CD4-positive, alpha-beta T cell treated with Interferon gamma for 1 hour (primary cell): Measurements from ENCODE around the gene TEX30.
A peak's percentile ranks its signal among the peaks of the same experiment; 100 is the strongest.
"Not testable (repeated sequence)": the region's sequence is repeated elsewhere in the genome, so short reads cannot be mapped to it uniquely, and the experiment has no call there.

ENCODE experiments used
- DNase-seq: peaks from one replicate; pipeline ENCODE4 v3.0.0-alpha.2; 2020

The TEX30 gene

GRCh38 chr13:102773441-102774213 is at the start of gene TEX30:
Gene TEX30 (minus strand): TSS chr13:102773786. CDS start chr13:102770026, 3,760 bp downstream.
- peak; percentile 89 for DNase-seq

DNA sequence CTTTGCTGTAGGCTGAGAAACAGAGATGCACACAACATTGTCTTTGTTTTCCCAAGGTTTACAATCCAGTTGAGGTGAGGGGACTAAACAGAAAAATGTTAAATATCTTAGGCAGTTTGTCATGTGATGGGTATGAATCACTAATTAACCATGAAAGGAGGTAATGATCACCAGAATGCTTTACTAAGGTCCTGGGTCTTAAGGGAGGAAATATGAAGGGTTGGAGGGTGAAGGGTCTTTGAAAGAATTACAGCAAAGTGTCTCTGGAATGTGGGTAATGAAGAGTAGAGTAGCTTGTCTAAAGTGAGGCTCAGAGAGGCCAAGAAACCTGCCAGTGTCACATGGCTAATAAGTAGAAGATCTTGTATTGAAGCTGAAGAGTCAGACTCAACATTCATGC is 44.3 kb upstream of the TEX30 start:
- no peak for DNase-seq

GRCh38 chr13:102817241-102817640 is 43.7 kb upstream of the TEX30 start:
- no peak for DNase-seq

- DNase-seq: no peak
These were observed 43.1 kb upstream of the TEX30 start for GRCh38 chr13:102816708-102817107.

DNA sequence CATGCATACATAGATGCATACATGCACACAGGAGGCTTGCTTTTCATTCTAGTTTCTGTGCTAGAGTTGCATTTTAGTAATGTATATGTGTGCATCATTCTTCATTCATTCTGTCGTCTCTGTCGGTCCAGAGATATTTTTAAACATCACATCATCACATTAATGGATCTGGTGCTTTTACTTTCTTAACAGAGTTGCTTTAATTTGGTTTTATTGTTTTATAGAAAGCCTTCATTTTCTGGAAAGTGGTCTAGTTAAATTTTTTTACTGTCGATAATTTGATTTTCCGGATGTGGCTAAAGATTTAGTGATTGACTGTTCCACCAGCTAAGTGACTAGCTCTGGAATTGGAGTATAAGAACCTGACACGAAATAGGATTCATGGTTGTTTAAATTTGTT is 42.2 kb upstream of the TEX30 start:
- DNase-seq: no peak

- no peak for DNase-seq
These were observed 41.2 kb upstream of the TEX30 start for GRCh38 chr13:102814793-102815192.

- DNase-seq: no peak
These were observed 40.5 kb upstream of the TEX30 start for GRCh38 chr13:102814025-102814607.

- DNase-seq: no peak
These were observed 39.2 kb upstream of the TEX30 start for GRCh38 chr13:102812611-102813287.

GRCh38 chr13:102807699-102808098 is 34.1 kb upstream of the TEX30 start:
- DNase-seq: no peak

- DNase-seq: no peak
These were observed 32.1 kb upstream of the TEX30 start for GRCh38 chr13:102805680-102806079.

DNA sequence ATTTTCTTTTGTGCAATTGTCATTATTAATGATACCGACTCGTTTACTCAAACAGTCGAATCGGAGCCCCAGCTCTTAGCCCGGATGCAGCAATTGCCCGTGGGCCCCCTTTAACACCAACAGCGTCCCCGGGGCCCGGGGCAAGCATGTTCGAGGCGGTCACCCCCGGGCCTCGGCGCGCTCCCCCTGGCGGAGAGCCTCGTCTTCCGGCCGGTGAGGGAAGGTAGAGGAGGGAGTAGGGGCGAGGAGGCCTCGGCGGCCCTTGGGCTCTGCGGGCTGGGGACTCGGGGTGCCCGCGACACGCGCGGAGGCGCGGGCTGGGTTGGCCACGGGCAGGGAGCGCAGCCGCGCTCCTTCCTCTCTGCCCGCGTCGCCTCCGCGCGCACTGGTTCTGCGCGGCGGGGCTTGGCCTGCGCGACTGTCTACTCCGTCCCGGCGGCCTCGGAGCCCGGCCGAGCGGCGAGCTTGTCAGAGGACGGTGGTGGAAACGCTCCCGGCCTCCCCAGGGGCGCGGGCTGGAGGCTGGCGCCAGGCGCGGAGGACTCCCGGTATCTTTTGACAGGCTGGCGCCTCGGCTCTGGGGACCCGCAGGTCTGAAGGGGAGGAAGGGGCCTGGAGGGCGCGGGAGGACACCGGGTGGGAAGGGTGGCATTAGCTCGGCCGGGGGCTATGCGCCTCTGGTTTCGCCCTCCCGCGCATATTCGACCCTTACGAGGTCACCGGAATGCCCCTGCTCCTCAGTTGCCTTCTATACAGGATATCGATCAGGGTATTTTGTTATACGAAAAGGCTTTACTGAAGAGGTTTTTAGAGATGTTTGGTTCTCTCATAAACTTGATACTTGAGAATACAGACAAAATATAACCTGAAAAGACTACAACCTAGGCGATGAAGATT is 26.8 kb upstream of the TEX30 start:
- DNase-seq: peak; percentile 81

DNA sequence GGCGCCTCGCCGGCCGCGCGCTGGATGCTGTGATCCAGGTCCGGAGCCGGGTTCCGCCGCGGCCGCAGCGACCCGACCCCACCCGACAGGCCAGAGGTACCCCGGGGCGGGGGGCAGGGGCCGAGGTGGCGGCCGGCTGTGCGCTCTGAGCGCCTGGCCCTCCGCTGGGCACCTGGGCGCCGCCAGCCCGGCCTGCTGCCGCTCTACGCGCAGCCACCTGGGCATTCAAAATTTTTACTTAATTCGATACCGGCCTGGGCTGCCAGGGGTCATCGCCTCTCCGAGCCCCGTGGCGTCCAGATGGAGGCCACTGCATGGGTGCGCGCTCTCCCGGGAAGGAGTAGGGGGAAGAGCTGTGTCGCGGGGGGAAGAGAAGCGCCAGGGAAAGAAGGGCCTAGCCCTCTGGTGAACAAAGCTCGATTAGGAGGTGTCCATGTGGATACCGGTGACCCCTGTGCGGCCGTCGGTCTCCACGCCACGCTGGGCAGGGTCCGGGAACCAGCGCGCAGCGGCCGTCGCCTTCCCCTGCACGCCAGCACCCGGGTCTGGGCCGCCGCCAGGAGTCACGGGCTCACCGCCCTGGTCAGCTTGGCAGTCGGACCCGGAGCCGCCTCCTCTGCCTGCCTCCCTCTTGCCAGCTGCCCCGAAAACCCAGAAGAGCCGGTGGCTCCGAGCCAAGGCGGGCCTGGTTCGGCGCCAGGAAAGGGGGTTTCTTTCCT is 26.0 kb upstream of the TEX30 start:
- DNase-seq: no peak

DNA sequence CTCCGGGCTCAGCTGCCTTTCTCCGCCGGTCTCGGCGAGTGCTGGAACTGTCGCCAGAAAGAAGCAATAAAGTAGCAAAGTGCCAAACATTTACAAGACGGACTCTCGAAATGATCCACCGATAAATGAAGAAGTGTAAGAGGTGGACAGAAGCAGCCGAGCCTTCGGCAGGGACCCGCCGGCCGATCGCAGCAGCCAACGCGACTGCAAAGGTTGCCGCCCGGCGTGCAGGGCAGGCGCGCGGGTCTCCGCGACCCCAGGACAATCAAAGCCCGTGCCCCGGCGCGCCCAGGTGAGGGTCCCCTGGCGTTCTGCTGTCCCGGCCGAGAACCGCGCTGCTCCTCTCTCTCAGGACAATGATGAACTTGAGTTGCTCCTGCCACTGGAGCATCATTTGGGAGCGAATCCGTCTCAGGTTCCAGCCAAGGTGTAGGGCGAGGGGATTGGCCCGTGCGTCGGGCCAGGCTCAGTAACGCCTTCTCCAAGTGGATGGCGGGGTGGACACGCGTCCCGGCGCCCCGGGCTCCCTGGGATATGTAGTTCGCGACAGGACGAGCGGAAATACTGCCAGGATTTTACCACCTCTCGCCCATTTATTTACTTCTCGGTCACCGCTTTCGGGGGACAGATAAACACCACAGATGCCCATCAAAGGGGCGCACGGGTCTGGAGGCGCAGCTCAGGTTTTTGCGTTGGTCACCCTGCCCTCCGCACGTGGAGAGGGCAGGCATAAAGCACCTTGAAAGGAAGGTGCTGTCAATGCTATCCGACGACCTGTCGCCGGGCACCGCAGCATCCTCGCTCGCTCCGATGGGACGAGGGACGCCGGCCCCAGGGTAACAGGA is 25.2 kb upstream of the TEX30 start, which contains the start of the genes BIVM and POGLUT2:
BIVM (plus strand) TSS at position 539 of the 845 bp plus-strand sequence. CDS start 8,149 bp downstream, outside the sequence.
POGLUT2 (minus strand) TSS at position 396 of the 845 bp plus-strand sequence; CDS start at position 90, 306 bp downstream.
- peak; percentile 70 for DNase-seq

GRCh38 chr13:102793611-102794355 is 20.2 kb upstream of the TEX30 start:
- no peak for DNase-seq

GRCh38 chr13:102792396-102792795 is 18.8 kb upstream of the TEX30 start:
- no peak for DNase-seq

DNA sequence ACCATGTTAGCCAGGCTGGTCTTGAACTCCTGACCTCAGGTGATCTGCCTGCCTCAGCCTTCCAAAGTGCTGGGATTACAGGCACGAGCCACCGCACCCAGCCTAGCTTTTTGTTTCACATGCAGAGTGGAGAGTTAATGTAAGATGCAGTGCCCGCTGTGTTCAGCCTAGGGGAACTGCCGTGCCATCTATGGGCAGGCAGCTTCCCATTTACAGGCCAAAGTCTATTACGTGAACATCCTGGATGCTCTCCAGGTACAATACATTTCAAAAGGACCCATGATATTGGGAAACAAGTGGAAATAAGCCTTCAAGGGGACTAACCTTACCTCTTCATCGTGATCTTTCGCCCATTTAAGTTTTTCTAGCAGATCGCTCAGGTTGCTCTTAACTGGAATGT is 15.1 kb upstream of the TEX30 start:
- DNase-seq: no peak

- no peak for DNase-seq
These were observed 10.9 kb upstream of the TEX30 start for GRCh38 chr13:102784483-102784882.

DNA sequence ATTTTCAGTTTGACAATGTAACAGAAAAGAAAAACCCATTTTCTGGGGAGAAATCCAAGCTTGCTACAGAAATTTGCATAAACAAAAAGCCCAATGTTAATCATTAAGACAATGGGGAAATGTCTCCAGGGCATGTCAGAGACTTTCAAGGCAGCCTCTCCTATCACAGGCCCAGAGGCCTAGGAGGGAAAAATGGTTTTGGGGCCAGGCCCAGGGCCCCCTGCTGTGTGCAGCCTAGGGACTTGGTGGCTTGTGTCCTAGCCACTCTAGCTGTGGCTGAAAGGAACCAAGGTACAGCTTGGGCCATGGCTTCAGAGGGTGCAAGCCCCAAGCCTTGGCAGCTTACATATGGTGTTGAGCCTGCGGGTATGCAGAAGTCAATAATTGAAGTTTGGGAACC is 8.0 kb upstream of the TEX30 start:
- no peak for DNase-seq

DNA sequence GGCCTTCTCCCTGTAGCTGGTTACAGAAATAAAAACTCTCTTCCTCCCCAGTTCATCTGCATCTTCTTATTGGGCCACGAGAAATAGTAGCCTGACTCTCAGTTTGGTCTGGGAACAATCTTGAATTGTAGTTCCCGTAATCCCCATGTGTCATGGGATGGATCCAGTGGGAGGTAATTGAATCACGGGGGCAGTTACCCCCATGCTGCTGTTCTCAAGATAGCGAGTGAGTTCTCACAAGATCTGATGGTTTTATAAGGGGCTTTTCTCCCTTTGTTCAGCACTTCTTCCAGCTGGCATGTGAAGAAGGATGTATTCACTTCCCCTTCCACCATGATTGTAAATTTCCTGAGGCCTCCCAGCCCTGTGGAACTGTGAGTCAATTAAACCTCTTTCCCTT is 7.1 kb upstream of the TEX30 start:
- DNase-seq: not testable (repeated sequence)

DNA sequence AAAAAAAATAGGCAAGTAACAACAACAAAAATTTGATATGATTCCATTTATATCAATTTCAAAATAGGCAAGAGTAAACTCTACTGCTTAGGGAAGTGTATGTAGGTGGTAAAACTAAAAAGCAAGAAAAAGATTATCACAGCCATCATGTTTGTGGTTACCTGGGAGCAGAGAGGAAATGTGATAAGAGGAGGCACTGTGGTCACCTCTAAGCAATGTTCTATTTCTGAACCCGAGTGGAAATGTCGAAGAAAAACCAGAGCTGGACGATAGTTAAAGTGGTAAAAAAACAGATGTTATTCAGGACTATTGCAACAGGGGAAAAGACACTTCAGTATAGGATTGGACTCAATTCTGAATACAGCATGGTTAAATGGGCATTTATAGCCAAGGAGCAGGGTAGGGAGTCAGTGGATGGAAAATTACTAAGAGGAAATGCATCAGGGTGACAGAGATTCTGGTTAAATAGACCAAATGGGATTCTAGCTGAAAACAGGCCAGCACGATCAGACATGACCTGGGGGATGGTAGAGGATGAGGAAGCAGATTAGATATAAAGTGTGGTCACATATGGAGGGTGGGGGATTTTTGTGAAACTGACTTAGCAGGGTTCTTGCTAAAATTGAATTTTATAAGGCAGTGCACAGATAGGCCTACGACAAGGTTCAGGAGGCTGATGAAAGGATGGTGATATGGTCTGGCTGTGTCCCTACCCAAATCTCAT is 6.0 kb upstream of the TEX30 start:
- no peak for DNase-seq
